GM12864 (cell line): ENCODE measurements around the gene DPYSL3.

Experiments
- DNase-seq: peaks from one replicate; pipeline ENCODE4 v3.0.0-alpha.2; 2011; ENCODE audit warnings: low read depth
- H3K4me3 ChIP-seq: 2 replicates; pipeline ENCODE4 v1.5.1; 2011; ENCODE audit warnings: mild to moderate bottlenecking, low read depth, low read length, control low read depth
- CTCF ChIP-seq: IDR thresholded peaks from 2 replicates; pipeline ENCODE4 v1.5.1; 2011; ENCODE audit warnings: low read depth, mild to moderate bottlenecking, moderate library complexity, low read length, control low read depth, inconsistent platforms; ENCODE audit errors: missing control alignments

DPYSL3 gene

DNA sequence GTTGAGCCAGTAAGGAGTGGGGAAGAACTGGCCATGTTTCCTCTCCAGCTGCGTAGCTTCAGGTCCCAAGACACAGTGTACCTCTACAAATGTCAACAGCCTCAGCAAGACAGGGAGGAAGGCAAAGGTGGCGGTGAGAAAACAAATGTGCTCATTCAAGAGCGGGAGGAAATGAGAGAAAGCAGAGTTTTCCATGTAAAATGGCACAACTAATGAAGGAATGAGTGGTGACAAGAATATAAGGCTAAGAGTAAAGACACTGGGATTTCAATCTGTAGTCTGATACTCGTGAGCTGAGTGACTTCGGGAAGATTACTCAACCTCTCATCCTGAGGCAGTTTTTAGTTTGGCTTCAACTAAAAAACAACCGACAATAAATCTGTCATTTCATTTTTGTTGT lies 67.6 kb downstream of the DPYSL3 start:
- no peak for TF ChIP-seq CTCF
- no peak for DNase-seq
- no peak overlapping the region for H3K4me3 ChIP-seq

DNA sequence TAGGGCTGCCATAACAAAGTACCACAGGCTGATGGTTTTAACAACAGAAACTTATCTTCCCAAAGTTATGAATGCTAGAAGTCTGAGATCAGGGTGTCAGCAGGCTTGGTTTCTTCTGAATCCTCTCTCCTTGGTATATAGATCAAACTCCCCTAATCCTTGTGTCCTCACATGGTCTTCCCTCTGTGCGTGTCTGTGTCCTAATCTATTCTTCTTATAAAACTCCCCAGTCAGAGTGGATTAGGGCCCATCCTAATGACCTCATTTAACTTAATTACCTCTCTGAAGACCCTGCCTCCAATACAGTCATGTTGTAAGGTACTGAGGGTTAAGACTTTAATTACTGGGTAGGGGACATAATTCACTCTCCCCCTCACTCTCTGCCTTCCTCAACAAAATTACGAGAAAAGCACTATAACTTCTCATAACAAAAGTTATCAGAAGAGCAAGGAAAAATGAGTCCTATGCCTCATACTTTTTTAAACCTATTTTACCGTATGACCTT lies 68.6 kb downstream of the DPYSL3 start:
- H3K4me3 ChIP-seq = no peak overlapping the region
- no peak for DNase-seq
- no peak for TF ChIP-seq CTCF

GRCh38 chr5:147439254-147439653 lies 70.6 kb downstream of the DPYSL3 start:
- no peak for DNase-seq
- no peak for TF ChIP-seq CTCF

GRCh38 chr5:147437161-147437596 lies 72.7 kb downstream of the DPYSL3 start:
- TF ChIP-seq CTCF = no peak
- no peak for DNase-seq
- H3K4me3 ChIP-seq = no peak overlapping the region

More at GRCh38 chr5:147439254-147439653, 70.6 kb downstream of the DPYSL3 start:
- no peak overlapping the region for H3K4me3 ChIP-seq

GRCh38 chr5:147436596-147436995 lies 73.3 kb downstream of the DPYSL3 start:
- H3K4me3 ChIP-seq = no peak overlapping the region
- no peak for DNase-seq
- TF ChIP-seq CTCF = no peak

GRCh38 chr5:147434049-147434448 lies 75.8 kb downstream of the DPYSL3 start:
- H3K4me3 ChIP-seq = no peak overlapping the region
- no peak for DNase-seq
- TF ChIP-seq CTCF = no peak

DNA sequence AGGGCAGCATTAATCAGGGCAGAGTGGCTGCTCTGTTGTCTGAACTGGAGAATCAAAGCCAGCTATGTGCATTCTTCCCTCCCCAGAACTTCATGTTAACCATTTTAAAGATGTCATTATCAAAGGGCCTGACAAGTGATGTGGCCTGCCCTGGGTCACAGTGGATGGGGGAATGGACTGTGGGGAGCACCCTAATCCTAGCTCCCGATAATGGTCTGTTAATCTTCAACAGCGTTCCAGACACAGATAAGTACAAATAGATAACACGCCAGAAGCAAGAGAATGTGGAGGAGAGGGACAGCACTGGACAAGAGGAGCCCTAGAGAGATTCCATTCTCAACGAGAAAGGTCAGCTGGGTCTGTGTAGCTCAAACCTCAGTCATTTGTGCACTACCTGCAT lies 77.5 kb downstream of the DPYSL3 start:
- no peak for DNase-seq
- no peak overlapping the region for H3K4me3 ChIP-seq
- no peak for TF ChIP-seq CTCF
